GM12878 (cell line): Measurements from ENCODE around the gene STK17A. TPM values are rescaled to one million over a fixed set of nuclear protein-coding genes. Genes with fewer than 3 reads are reported as not detected.

Experiments used
- ATAC-seq: fragments of 200-7000 bp; cut with Tn5 transposase; 3 replicates; pipeline ENCODE4 v1.9.1; 2020; ENCODE audit warnings: mild to moderate bottlenecking, moderate library complexity
- BruUV-seq: library from RNA; stranded (reverse); fragments of 400-500 nt; replicated peaks from 2 replicates; lab custom pipeline; 2021; lab: Mats Ljungman, UMichigan
- CTCF ChIA-PET: fragments of 300-600 bp; sonication (Branson Sonifier 250); formaldehyde crosslinking; extraction: SDS; loops from one replicate; lab custom pipeline; 2021; ENCODE audit warnings: inconsistent platforms; lab: Yijun Ruan, JAX
- POLR2A ChIA-PET: fragments of 350-600 bp; formaldehyde crosslinking; extraction: SDS; loops from one replicate; lab custom pipeline; 2021; ENCODE audit warnings: inconsistent platforms; lab: Charles Lee
- RAD21 ChIA-PET: fragments of 300-600 bp; sonication (Branson Sonifier 250); formaldehyde crosslinking; loops from one replicate; lab custom pipeline; 2023; ENCODE audit warnings: antibody characterized with exemption; ENCODE audit not compliant: unreplicated experiment; lab: Charles Lee
- SMC1A ChIA-PET: fragments of 300-600 bp; sonication (Branson Sonifier 250); formaldehyde crosslinking; loops from one replicate; lab custom pipeline; 2023; ENCODE audit not compliant: unreplicated experiment, uncharacterized antibody; lab: Charles Lee
- DNase-seq: peaks from one replicate; pipeline ENCODE4 v3.0.0-alpha.2; 2011; ENCODE audit warnings: low read depth, low spot score
- FAIRE-seq: peaks from 3 replicates; lab custom pipeline; 2011; peaks lifted over from hg19 to GRCh38; lab: Jason Lieb, UNC
- H2AFZ ChIP-seq: 2 replicates; pipeline ENCODE4 v1.6.0; 2011; ENCODE audit warnings: low read depth, low read length, control low read depth; ENCODE audit not compliant: control insufficient read depth
- H3K27ac ChIP-seq: 2 replicates; pipeline ENCODE4 v1.5.1; 2011; ENCODE audit warnings: control low read depth; ENCODE audit not compliant: control insufficient read depth, insufficient read depth
- H3K27me3 ChIP-seq, 2 experiments: replicated peaks in 1 of 2; 2 replicates each; pipeline versions ENCODE4 v1.6.0 to v1.6.1; 2011; ENCODE audit warnings: low read length in 1 of 2; ENCODE audit not compliant: control insufficient read depth in 2 of 2, insufficient read depth in 2 of 2
- H3K36me3 ChIP-seq, 2 experiments: 2 replicates each; pipeline ENCODE4 v1.5.1; 2011; ENCODE audit warnings: low read length in 1 of 2; ENCODE audit not compliant: control insufficient read depth in 2 of 2, insufficient read depth in 2 of 2
- H3K4me1 ChIP-seq: 2 replicates; pipeline ENCODE4 v1.6.1; 2011; ENCODE audit warnings: mild to moderate bottlenecking, low read length, moderate library complexity, mixed read lengths; ENCODE audit not compliant: control insufficient read depth, insufficient read depth
- H3K4me2 ChIP-seq: 2 replicates; pipeline ENCODE4 v1.6.0; 2011; ENCODE audit warnings: control low read depth; ENCODE audit not compliant: control insufficient read depth, insufficient read depth
- H3K4me3 ChIP-seq: fragments of 200-600 bp; sonication (generic); 2 replicates; pipeline ENCODE4 v1.5.1; 2016
- H3K79me2 ChIP-seq: 2 replicates; pipeline ENCODE4 v1.6.0; 2011; ENCODE audit warnings: low read length; ENCODE audit not compliant: control insufficient read depth, insufficient read depth
- H3K9ac ChIP-seq: 2 replicates; pipeline ENCODE4 v1.8.0; 2011; ENCODE audit warnings: low read length, control low read depth, mixed read lengths; ENCODE audit not compliant: control insufficient read depth, insufficient read depth
- H3K9me3 ChIP-seq: replicated peaks from 3 replicates; pipeline ENCODE4 v1.5.1; 2011; ENCODE audit warnings: mild to moderate bottlenecking, low read length; ENCODE audit not compliant: control insufficient read depth, insufficient read depth
- H4K20me1 ChIP-seq: 2 replicates; pipeline ENCODE4 v1.6.0; 2011; ENCODE audit not compliant: control insufficient read depth, insufficient read depth
- CREM ChIP-seq: IDR thresholded peaks from 2 replicates; pipeline ENCODE4 v1.6.1; 2014; ENCODE audit warnings: antibody characterized with exemption, low read depth
- EED ChIP-seq: sonication (generic); IDR thresholded peaks from 2 replicates; pipeline ENCODE4 v1.6.1; 2016; ENCODE audit warnings: antibody characterized with exemption, low read depth
- ELK1 ChIP-seq: IDR thresholded peaks from 2 replicates; pipeline ENCODE4 v1.6.1; 2012; ENCODE audit warnings: low read depth, low read length, improper control_type of control experiment
- HDGF ChIP-seq: fragments of 450-650 bp; IDR thresholded peaks from 2 replicates; pipeline ENCODE4 v1.6.1; 2016; ENCODE audit warnings: antibody characterized with exemption
- IKZF1 ChIP-seq: fragments of 450-650 bp; conservative IDR thresholded peaks from 2 replicates; pipeline ENCODE4 v1.6.1; 2017; ENCODE audit warnings: antibody characterized with exemption, mild to moderate bottlenecking
- IKZF2 ChIP-seq, 2 experiments: fragments of 450-650 bp; IDR thresholded peaks; 2 replicates each; pipeline ENCODE4 v1.6.1; 2017; ENCODE audit warnings: mild to moderate bottlenecking in 2 of 2, moderate library complexity in 2 of 2
- KDM1A ChIP-seq: fragments of 200-600 bp; sonication (generic); IDR thresholded peaks from 2 replicates; pipeline ENCODE4 v1.6.1; 2016; ENCODE audit warnings: borderline replicate concordance
- MTA2 ChIP-seq: fragments of 450-650 bp; IDR thresholded peaks from 2 replicates; pipeline ENCODE4 v1.6.1; 2016; ENCODE audit warnings: low read depth, mild to moderate bottlenecking, moderate library complexity
- NRF1 ChIP-seq: conservative IDR thresholded peaks from 2 replicates; pipeline ENCODE4 v1.6.1; 2011; ENCODE audit warnings: mild to moderate bottlenecking, low read depth, low read length, improper control_type of control experiment
- PAX8 ChIP-seq: fragments of 450-650 bp; IDR thresholded peaks from 2 replicates; pipeline ENCODE4 v1.6.1; 2017; ENCODE audit warnings: mild to moderate bottlenecking, moderate library complexity
- RUNX3 ChIP-seq: IDR thresholded peaks from 2 replicates; pipeline ENCODE4 v1.6.1; 2012; ENCODE audit warnings: low read length, inconsistent platforms
- SMAD5 ChIP-seq: IDR thresholded peaks from 2 replicates; pipeline ENCODE4 v1.6.1; 2016; ENCODE audit warnings: antibody characterized with exemption, low read depth
- SMC3 ChIP-seq: IDR thresholded peaks from 2 replicates; pipeline ENCODE4 v1.6.1; 2011; ENCODE audit warnings: low read length, improper control_type of control experiment, borderline replicate concordance
- SPI1 ChIP-seq: IDR thresholded peaks from 2 replicates; pipeline ENCODE4 v1.6.1; 2011; ENCODE audit warnings: low read depth, mild to moderate bottlenecking, low read length, moderate library complexity, borderline replicate concordance; ENCODE audit not compliant: insufficient read depth
- STAT3 ChIP-seq: IDR thresholded peaks from 2 replicates; pipeline ENCODE4 v1.6.1; 2011; ENCODE audit warnings: low read depth, low read length, improper control_type of control experiment
- TCF12 ChIP-seq: IDR thresholded peaks from 2 replicates; pipeline ENCODE4 v1.6.1; 2011; ENCODE audit warnings: low read depth, mild to moderate bottlenecking, low read length
- TCF7 ChIP-seq: IDR thresholded peaks from 2 replicates; pipeline ENCODE4 v1.6.1; 2014; ENCODE audit warnings: antibody characterized with exemption, borderline replicate concordance
- WGBS: methylation state at CpG from one replicate; pipeline ENCODE4 v1.1.6; 2016; ENCODE audit warnings: low lambda C conversion rate; ENCODE audit not compliant: insufficient replicate concordance, insufficient coverage; ENCODE audit errors: missing lambda C conversion rate; 5-methylcytosine and 5-hydroxymethylcytosine counted together
- in situ Hi-C: fragments of 300-500 bp; cut with MboI; formaldehyde crosslinking; loops from 9 replicates; pipeline ENCODE4 v1.14.3; 2018; ENCODE audit warnings: mixed read lengths
- intact Hi-C: fragments of 100-400 bp; cut with micrococcal nuclease; formaldehyde crosslinking; loops from one replicate; pipeline ENCODE4 v1.14.2; 2022; ENCODE audit not compliant: unreplicated experiment
- polyA plus RNA-seq, 11 experiments: library from polyadenylated mRNA; depleted of rRNA in 4 of 11; unstranded in 6 of 11; stranded (reverse) in 5 of 11; fragments of >200 nt; fragmentation: Nextera tagmentation in 4 of 11; fragmentation: Illumina TruSeq in 1 of 11; extraction: Ambion mirVana in 4 of 11; extraction: Trizol in 1 of 11; gene quantifications; 1 replicate in 1 of 11; 2 replicates in 10 of 11; pipeline versions ENCODE4 v1.2.1 to v1.2.3, GENCODE V29; 2011 to 2016; ENCODE audit warnings: inconsistent platforms in 2 of 11, missing spikeins in 2 of 11, low read depth in 1 of 11
- total RNA-seq, 4 experiments: library from RNA; depleted of rRNA in 3 of 4; stranded (reverse); fragments of >200 nt in 3 of 4; fragmentation: Illumina TruSeq in 1 of 4; extraction: Trizol in 1 of 4; gene quantifications; 2 replicates each; pipeline versions ENCODE4 v1.2.1 to v1.2.3, GENCODE V29; 2013 to 2021
- TF ChIP-seq, protein P1 (sequence below): fragments of 450-650 bp; formaldehyde crosslinking; IDR thresholded peaks from 2 replicates; pipeline ENCODE4 v1.4.0; 2022; ENCODE audit warnings: mild to moderate bottlenecking, moderate library complexity
- TF ChIP-seq, protein P2 (sequence below): fragments of 450-650 bp; IDR thresholded peaks from 2 replicates; pipeline ENCODE4 v1.6.1; 2014; ENCODE audit warnings: mild to moderate bottlenecking
- TF ChIP-seq, protein P3 (sequence below): IDR thresholded peaks from 2 replicates; pipeline ENCODE4 v1.6.1; 2011; ENCODE audit warnings: low read depth, mild to moderate bottlenecking, low read length, moderate library complexity, borderline replicate concordance; ENCODE audit errors: extremely low read depth

Gene STK17A
- total and polyA plus RNA-seq, 10 of the 15 experiments (the other 5 are each of a cell fraction or from before 2014, with no cell fraction given) = 18.5 to 91.6 (median 70.8) TPM

GRCh38 chr7:43645699-43646226 lies 62.9 kb downstream of the STK17A start:
- DNase-seq (no peak), ATAC-seq (no peak), FAIRE-seq (no peak)
- Histone ChIP-seq H3K9ac (peak overlapping the region; percentile 74; the same call in 1 of the 2 replicates), H3K4me2 (peak overlapping the region; percentile 98), H3K9me3 (no peaks in the 10 kb centered on the region), H3K27ac (peak overlapping the region; percentile 99), H3K79me2 (peaks cover 35% of the 10 kb centered on the region), H4K20me1 (peaks cover under 1% of the 10 kb centered on the region; the same call in 1 of the 2 replicates), H3K4me1 (peaks cover 49% of the 10 kb centered on the region), H3K27me3 (no peaks in the 10 kb centered on the region), H2AFZ (no peak overlapping the region), H3K36me3 (peaks cover 19 to 28% of the 10 kb centered on the region in 2 experiments), H3K4me3 (peak overlapping the region; percentile 58; the same call in 1 of the 2 replicates)
- in situ Hi-C loops = no loop called here
- WGBS = 18% methylated on average over 3 of the region's 3 CpGs
- intact Hi-C loops = no loop called here
- ChIA-PET CTCF (interaction anchor here (1.1 to 10.7 kb wide), 8 partner anchors 11 to 192 kb away, joined by 3 to 183 read pairs (median 6); partner anchors contain the start of gene STK17A), POLR2A (interaction anchor here (0.9 to 10.0 kb wide), 7 partner anchors 8 to 63 kb away, joined by 3 to 138 read pairs (median 6); partner anchors contain the start of gene STK17A), RAD21 (interaction anchor here (1.0 to 10.8 kb wide), 8 partner anchors 17 to 84 kb away, joined by 3 to 280 read pairs (median 8); partner anchors contain the start of genes COA1 and STK17A), SMC1A (interaction anchor here (0.7 to 13.8 kb wide), 19 partner anchors 15 to 157 kb away, joined by 3 to 177 read pairs (median 4); partner anchors contain the start of gene STK17A)
- BruUV-seq = no TSS peak
- TF ChIP-seq SMC3 = no peak
- TF ChIP-seq KDM1A = no peak
- no peak for TF ChIP-seq PAX8
- TF ChIP-seq IKZF1 = peak; percentile 59; the same call in 1 of the 2 replicates
- TF ChIP-seq NRF1 = no peak
- TF ChIP-seq ELK1 = no peak
- TF ChIP-seq, protein P1, sequence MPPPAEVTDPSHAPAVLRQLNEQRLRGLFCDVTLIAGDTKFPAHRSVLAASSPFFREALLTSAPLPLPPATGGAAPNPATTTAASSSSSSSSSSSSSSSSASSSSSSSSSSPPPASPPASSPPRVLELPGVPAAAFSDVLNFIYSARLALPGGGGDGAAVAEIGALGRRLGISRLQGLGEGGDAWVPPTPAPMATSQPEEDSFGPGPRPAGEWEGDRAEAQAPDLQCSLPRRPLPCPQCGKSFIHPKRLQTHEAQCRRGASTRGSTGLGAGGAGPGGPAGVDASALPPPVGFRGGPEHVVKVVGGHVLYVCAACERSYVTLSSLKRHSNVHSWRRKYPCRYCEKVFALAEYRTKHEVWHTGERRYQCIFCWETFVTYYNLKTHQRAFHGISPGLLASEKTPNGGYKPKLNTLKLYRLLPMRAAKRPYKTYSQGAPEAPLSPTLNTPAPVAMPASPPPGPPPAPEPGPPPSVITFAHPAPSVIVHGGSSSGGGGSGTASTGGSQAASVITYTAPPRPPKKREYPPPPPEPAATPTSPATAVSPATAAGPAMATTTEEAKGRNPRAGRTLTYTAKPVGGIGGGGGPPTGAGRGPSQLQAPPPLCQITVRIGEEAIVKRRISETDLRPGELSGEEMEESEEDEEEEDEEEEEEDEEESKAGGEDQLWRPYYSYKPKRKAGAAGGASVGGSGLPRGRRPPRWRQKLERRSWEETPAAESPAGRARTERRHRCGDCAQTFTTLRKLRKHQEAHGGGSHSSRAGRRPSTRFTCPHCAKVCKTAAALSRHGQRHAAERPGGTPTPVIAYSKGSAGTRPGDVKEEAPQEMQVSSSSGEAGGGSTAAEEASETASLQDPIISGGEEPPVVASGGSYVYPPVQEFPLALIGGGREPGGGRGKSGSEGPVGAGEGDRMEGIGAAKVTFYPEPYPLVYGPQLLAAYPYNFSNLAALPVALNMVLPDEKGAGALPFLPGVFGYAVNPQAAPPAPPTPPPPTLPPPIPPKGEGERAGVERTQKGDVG (CRISPR knock-in tag) = no peak
- TF ChIP-seq HDGF = no peak
- TF ChIP-seq IKZF2 (IDR thresholded peaks at IDR 0.05) = peak in 1 of 2 experiments; percentile 45; a peak in 2 of 4 replicates
- TF ChIP-seq RUNX3 = peak; percentile 53
- TF ChIP-seq, protein P2, sequence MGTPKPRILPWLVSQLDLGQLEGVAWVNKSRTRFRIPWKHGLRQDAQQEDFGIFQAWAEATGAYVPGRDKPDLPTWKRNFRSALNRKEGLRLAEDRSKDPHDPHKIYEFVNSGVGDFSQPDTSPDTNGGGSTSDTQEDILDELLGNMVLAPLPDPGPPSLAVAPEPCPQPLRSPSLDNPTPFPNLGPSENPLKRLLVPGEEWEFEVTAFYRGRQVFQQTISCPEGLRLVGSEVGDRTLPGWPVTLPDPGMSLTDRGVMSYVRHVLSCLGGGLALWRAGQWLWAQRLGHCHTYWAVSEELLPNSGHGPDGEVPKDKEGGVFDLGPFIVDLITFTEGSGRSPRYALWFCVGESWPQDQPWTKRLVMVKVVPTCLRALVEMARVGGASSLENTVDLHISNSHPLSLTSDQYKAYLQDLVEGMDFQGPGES = no peak
- TF ChIP-seq TCF12 = no peak
- TF ChIP-seq TCF7 = no peak
- TF ChIP-seq, protein P3, sequence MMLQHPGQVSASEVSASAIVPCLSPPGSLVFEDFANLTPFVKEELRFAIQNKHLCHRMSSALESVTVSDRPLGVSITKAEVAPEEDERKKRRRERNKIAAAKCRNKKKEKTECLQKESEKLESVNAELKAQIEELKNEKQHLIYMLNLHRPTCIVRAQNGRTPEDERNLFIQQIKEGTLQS = no peak
- TF ChIP-seq STAT3 = no peak
- TF ChIP-seq SMAD5 = no peak
- no peak for TF ChIP-seq MTA2
- TF ChIP-seq CREM = no peak
- TF ChIP-seq EED = peak; percentile 12; the same call in 1 of the 2 replicates
- peak; percentile 36; the same call in 1 of the 2 replicates for TF ChIP-seq SPI1
